Measurements from ENCODE around the gene SPG7.

DNA sequence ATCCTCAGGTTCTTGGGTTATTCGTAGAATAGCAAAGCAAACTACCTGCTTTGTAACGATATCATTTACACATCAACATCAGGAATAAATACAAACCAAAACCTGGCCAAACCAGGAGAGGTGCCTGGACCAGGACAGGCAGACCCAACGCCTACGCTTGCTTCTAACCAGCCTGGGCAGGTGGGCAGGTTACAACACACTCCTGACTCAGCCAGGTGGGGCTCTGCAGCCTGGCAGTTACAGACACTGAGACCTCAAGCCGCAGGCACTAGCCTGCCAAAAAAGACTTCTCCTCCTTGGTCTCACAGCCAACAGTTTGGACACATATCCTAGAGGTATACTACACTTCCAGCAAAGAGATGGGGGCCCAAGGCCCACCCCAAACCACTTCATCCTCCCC lies 31.8 kb upstream of the SPG7 start:
- TF ChIP-seq, protein P1, sequence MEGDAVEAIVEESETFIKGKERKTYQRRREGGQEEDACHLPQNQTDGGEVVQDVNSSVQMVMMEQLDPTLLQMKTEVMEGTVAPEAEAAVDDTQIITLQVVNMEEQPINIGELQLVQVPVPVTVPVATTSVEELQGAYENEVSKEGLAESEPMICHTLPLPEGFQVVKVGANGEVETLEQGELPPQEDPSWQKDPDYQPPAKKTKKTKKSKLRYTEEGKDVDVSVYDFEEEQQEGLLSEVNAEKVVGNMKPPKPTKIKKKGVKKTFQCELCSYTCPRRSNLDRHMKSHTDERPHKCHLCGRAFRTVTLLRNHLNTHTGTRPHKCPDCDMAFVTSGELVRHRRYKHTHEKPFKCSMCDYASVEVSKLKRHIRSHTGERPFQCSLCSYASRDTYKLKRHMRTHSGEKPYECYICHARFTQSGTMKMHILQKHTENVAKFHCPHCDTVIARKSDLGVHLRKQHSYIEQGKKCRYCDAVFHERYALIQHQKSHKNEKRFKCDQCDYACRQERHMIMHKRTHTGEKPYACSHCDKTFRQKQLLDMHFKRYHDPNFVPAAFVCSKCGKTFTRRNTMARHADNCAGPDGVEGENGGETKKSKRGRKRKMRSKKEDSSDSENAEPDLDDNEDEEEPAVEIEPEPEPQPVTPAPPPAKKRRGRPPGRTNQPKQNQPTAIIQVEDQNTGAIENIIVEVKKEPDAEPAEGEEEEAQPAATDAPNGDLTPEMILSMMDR (IDR thresholded peaks at IDR 0.05; ENCODE audit: poor library complexity), result no peak
- no peak for TF ChIP-seq EZH2 (IDR thresholded peaks at IDR 0.05; ENCODE audit: borderline replicate concordance)

All from hepatocyte (in vitro differentiated cells).